Right lobe of liver (tissue), 6 donors: ENCODE measurements around the gene MYO7B. TPM values are rescaled to one million over a fixed set of nuclear protein-coding genes. Genes with fewer than 3 reads are reported as not detected.

Experiments
- ATAC-seq, 4 donors: fragments of 200-7000 bp; cut with Tn5 transposase; one replicate each; pipeline ENCODE4 v1.9.1; 2020; ENCODE audit warnings: mild to moderate bottlenecking in 4 of 4, moderate library complexity in 4 of 4
- DNase-seq, 3 donors: peaks; one replicate each; pipeline ENCODE4 v3.0.0-alpha.2; 2020
- H3K27ac ChIP-seq, 3 donors: fragments of 200-600 bp; one replicate each; pipeline ENCODE4 v1.8.0; 2022
- H3K27me3 ChIP-seq, 2 donors: fragments of 200-600 bp; one replicate each; pipeline ENCODE4 v1.8.0; 2022
- H3K36me3 ChIP-seq, 4 donors: fragments of 200-600 bp; sonication (generic) in 1 of 4; one replicate each; pipeline versions ENCODE4 v1.5.1 to v1.8.0; 2017 to 2022; ENCODE audit warnings: control low read depth in 1 of 4
- H3K4me1 ChIP-seq, 4 donors: fragments of 200-600 bp; sonication (generic) in 1 of 4; one replicate each; pipeline versions ENCODE4 v1.5.1 to v1.8.0; 2017 to 2022; ENCODE audit warnings: control low read depth in 1 of 4
- H3K4me3 ChIP-seq, 3 donors: fragments of 200-600 bp; one replicate each; pipeline ENCODE4 v1.8.0; 2022
- H3K9me3 ChIP-seq, 4 donors: fragments of 200-600 bp; sonication (generic) in 1 of 4; one replicate each; pipeline versions ENCODE4 v1.5.1 to v1.8.0; 2017 to 2022; ENCODE audit warnings: control low read depth in 1 of 4
- CTCF ChIP-seq, 4 donors: fragments of 200-600 bp in 3 of 4; fragments of 450-650 bp in 1 of 4; IDR thresholded peaks; one replicate each; pipeline versions ENCODE4 v1.5.1 to v1.8.0; 2016 to 2022; ENCODE audit warnings: antibody characterized with exemption in 4 of 4, mild to moderate bottlenecking in 2 of 4
- POLR2A ChIP-seq: fragments of 450-650 bp; IDR thresholded peaks from one replicate; pipeline ENCODE4 v1.6.1; 2017; ENCODE audit warnings: antibody characterized with exemption, mild to moderate bottlenecking
- WGBS: methylation state at CpG from one replicate; pipeline ENCODE4 v1.1.6; 2018; ENCODE audit warnings: low coverage, low lambda C conversion rate; ENCODE audit not compliant: insufficient coverage; ENCODE audit errors: missing lambda C conversion rate; 5-methylcytosine and 5-hydroxymethylcytosine counted together
- intact Hi-C, 2 donors: fragments of 100-400 bp; cut with DNase I; formaldehyde crosslinking; loops; one replicate each; pipeline versions ENCODE4 v1.11.2 to v1.14.1; 2022
- total RNA-seq, 6 experiments: library from RNA; depleted of rRNA in 2 of 6; stranded (reverse); fragments of >200 nt in 2 of 6; fragmentation: NEBNext Ultra II Directional in 3 of 6; extraction: Animal tissue kit (Norgen Biotek cat#: 25700) in 3 of 6; gene quantifications; one replicate each; pipeline versions ENCODE4 v1.1.0 to v1.2.4, GENCODE V29; 2016 to 2023
- donor health status: DM: no; HTN: yes; CAD: no.
- donor health status: DM: no; HTN: no; CAD: no.
- donor health status: DM: no; HTN: no; CAD: no.
- donor health status: DM: no; HTN: yes; CAD: no.
- donor health status: DM: no; HTN: yes; CAD: no.

Gene MYO7B
- total RNA-seq, 6 experiments from 2014 or later, result 0.21 to 2.7 (median 0.37) TPM; not detected in 1

GRCh38 chr2:127599211-127599610, 63.7 kb downstream of the MYO7B start:
- H3K27ac ChIP-seq, result no peak overlapping the region
- intact Hi-C loops, result no loop called here
- no peaks in the 10 kb centered on the region for H3K36me3 ChIP-seq
- no peaks in the 10 kb centered on the region for H3K9me3 ChIP-seq
- H3K27me3 ChIP-seq, result no peaks in the 10 kb centered on the region
- ATAC-seq (no peak), DNase-seq (no peak)
- no peak for TF ChIP-seq CTCF (IDR thresholded peaks at IDR 0.05)
- TF ChIP-seq POLR2A, result no peak
- H3K4me1 ChIP-seq, result no peaks in the 10 kb centered on the region
- no peak overlapping the region for H3K4me3 ChIP-seq
- WGBS, result 46% methylated on average over 3 of the region's 3 CpGs

- TF ChIP-seq CTCF (IDR thresholded peaks at IDR 0.05) (no peak), POLR2A (no peak)
- no peaks in the 10 kb centered on the region for H3K27me3 ChIP-seq
- H3K4me1 ChIP-seq, result no peaks in the 10 kb centered on the region
- intact Hi-C loops, result no loop called here
- H3K36me3 ChIP-seq, result no peaks in the 10 kb centered on the region
- H3K27ac ChIP-seq, result no peak overlapping the region
- H3K4me3 ChIP-seq, result no peak overlapping the region
- ATAC-seq (no peak), DNase-seq (peak in 1 of 3 donors; percentile 28)
- 85% methylated on average over 8 of the region's 8 CpGs for WGBS
- no peaks in the 10 kb centered on the region for H3K9me3 ChIP-seq
These were observed 69.5 kb downstream of the MYO7B start for GRCh38 chr2:127604986-127605385.

GRCh38 chr2:127605691-127606263, 70.3 kb downstream of the MYO7B start:
- DNase-seq (peak in 1 of 3 donors; percentile 5), ATAC-seq (no peak)
- H3K27me3 ChIP-seq, result no peaks in the 10 kb centered on the region
- H3K36me3 ChIP-seq, result no peaks in the 10 kb centered on the region
- WGBS, result 74% methylated on average over 5 of the region's 7 CpGs
- no peak for TF ChIP-seq CTCF (IDR thresholded peaks at IDR 0.05)
- no peak overlapping the region for H3K4me3 ChIP-seq
- H3K27ac ChIP-seq, result no peak overlapping the region
- H3K4me1 ChIP-seq, result no peaks in the 10 kb centered on the region
- H3K9me3 ChIP-seq, result no peaks in the 10 kb centered on the region
- intact Hi-C loops, result no loop called here

- WGBS, result 88% methylated on average over 6 of the region's 17 CpGs
- Histone ChIP-seq H3K36me3 (no peaks in the 10 kb centered on the region), H3K4me3 (no peak overlapping the region), H3K27ac (no peak overlapping the region), H3K27me3 (no peaks in the 10 kb centered on the region), H3K9me3 (no peaks in the 10 kb centered on the region), H3K4me1 (no peaks in the 10 kb centered on the region)
- ATAC-seq (no peak), DNase-seq (peak in 1 of 3 donors; percentile 7)
- TF ChIP-seq CTCF (IDR thresholded peaks at IDR 0.05), result no peak
- no peak for TF ChIP-seq POLR2A
- intact Hi-C loops, result no loop called here
These were observed 71.3 kb downstream of the MYO7B start for GRCh38 chr2:127606625-127607398.
